K562 (cell line): Measurements from ENCODE around the gene DNAJC8. TPM values are rescaled to one million over a fixed set of nuclear protein-coding genes. Genes with fewer than 3 reads are reported as not detected.

Experiments used
- ATAC-seq: fragments of 200-7000 bp; cut with Tn5 transposase; 3 replicates; pipeline ENCODE4 v1.9.1; 2020; ENCODE audit warnings: moderate library complexity
- BruUV-seq: library from RNA; stranded (reverse); fragments of 400-500 nt; replicated peaks from 2 replicates; lab custom pipeline; 2021; lab: Mats Ljungman, UMichigan
- CTCF ChIA-PET: fragments of 300-600 bp; formaldehyde crosslinking; extraction: SDS; loops from one replicate; lab custom pipeline; 2021; ENCODE audit warnings: low intra/inter-chr PET ratio; lab: Yijun Ruan, JAX
- POLR2A ChIA-PET: fragments of 300-600, 350-650 bp; sonication (Branson Sonifier 250); formaldehyde crosslinking; extraction: SDS; loops from one replicate; lab custom pipeline; 2021; ENCODE audit warnings: antibody characterized with exemption, inconsistent platforms; lab: Yijun Ruan, JAX
- DNase-seq, 4 experiments: peaks; one replicate each; pipeline versions ENCODE4 v3.0.0 to v3.0.0-alpha.2; 2011 to 2018; ENCODE audit warnings: low spot score in 3 of 4, mixed read lengths in 3 of 4; ENCODE audit errors: extremely low read depth in 1 of 4
- FAIRE-seq: peaks from 2 replicates; lab custom pipeline; 2011; peaks lifted over from hg19 to GRCh38; lab: Jason Lieb, UNC
- H2AFZ ChIP-seq: 2 replicates; pipeline ENCODE4 v1.6.0; 2011; ENCODE audit warnings: low read depth, low read length, control low read depth, inconsistent platforms
- H3K27ac ChIP-seq: fragments of 200-600 bp; 3 replicates; pipeline ENCODE4 v1.8.0; 2011; ENCODE audit warnings: low read depth, mild to moderate bottlenecking, control low read depth, inconsistent platforms, low read length, moderate library complexity, mixed read lengths; ENCODE audit errors: extremely low read depth
- H3K27me3 ChIP-seq, 2 experiments: fragments of 300-600 bp in 1 of 2; 2 replicates in 1 of 2; 3 replicates in 1 of 2; pipeline versions ENCODE4 v1.6.0 to v1.8.0; 2011; ENCODE audit warnings: inconsistent platforms in 2 of 2, low read length in 2 of 2, mild to moderate bottlenecking in 1 of 2, mixed read lengths in 1 of 2, moderate library complexity in 1 of 2; ENCODE audit not compliant: control insufficient read depth in 2 of 2, insufficient read depth in 2 of 2
- H3K36me3 ChIP-seq: fragments of 300-600 bp; 3 replicates; pipeline ENCODE4 v1.8.0; 2011; ENCODE audit warnings: mild to moderate bottlenecking, low read length, inconsistent platforms; ENCODE audit not compliant: control insufficient read depth, insufficient read depth
- H3K4me1 ChIP-seq, 2 experiments: fragments of 200-600 bp in 1 of 2; replicated peaks in 1 of 2; 2 replicates in 1 of 2; 3 replicates in 1 of 2; pipeline versions ENCODE4 v1.5.1 to v1.8.0; 2011; ENCODE audit warnings: inconsistent platforms in 2 of 2, low read length in 2 of 2, mild to moderate bottlenecking in 1 of 2, mixed read lengths in 1 of 2, moderate library complexity in 1 of 2; ENCODE audit not compliant: control insufficient read depth in 2 of 2, insufficient read depth in 2 of 2
- H3K4me2 ChIP-seq: 2 replicates; pipeline ENCODE4 v1.6.1; 2011; ENCODE audit warnings: low read length, control low read depth, inconsistent platforms, mixed read lengths; ENCODE audit not compliant: insufficient read depth
- H3K4me3 ChIP-seq: fragments of 200-600 bp; sonication (generic), shearing (Covaris generic); 2 replicates; pipeline ENCODE4 v1.5.1; 2016; ENCODE audit warnings: control low read depth, inconsistent platforms
- H3K79me2 ChIP-seq: fragments of 200-600 bp; 3 replicates; pipeline ENCODE4 v1.8.0; 2011; ENCODE audit warnings: low read length, inconsistent platforms; ENCODE audit not compliant: control insufficient read depth, insufficient read depth
- H3K9ac ChIP-seq, 2 experiments: 2 replicates each; pipeline versions ENCODE4 v1.6.0 to v1.6.1; 2011; ENCODE audit warnings: low read depth in 2 of 2, low read length in 2 of 2, control low read depth in 1 of 2, inconsistent platforms in 1 of 2, mild to moderate bottlenecking in 1 of 2, mixed read lengths in 1 of 2; ENCODE audit not compliant: insufficient read depth in 1 of 2
- H3K9me1 ChIP-seq: one replicate; pipeline ENCODE4 v1.6.0; 2011; ENCODE audit warnings: inconsistent platforms, mild to moderate bottlenecking, low read length, moderate library complexity; ENCODE audit not compliant: control insufficient read depth, insufficient read depth
- H3K9me3 ChIP-seq: replicated peaks from 2 replicates; pipeline ENCODE4 v1.5.1; 2011; ENCODE audit warnings: low read depth, low read length, inconsistent platforms; ENCODE audit not compliant: control insufficient read depth, insufficient read depth
- H4K20me1 ChIP-seq: replicated peaks from 2 replicates; pipeline ENCODE4 v1.6.1; 2011; ENCODE audit warnings: low read length, inconsistent platforms, mixed read lengths; ENCODE audit not compliant: control insufficient read depth, insufficient read depth
- ATF1 ChIP-seq, 2 experiments: fragments of 450-650 bp in 1 of 2; IDR thresholded peaks; 2 replicates each; pipeline ENCODE4 v1.6.1; 2016; ENCODE audit warnings: missing compliant biosample characterization in 1 of 2, missing genetic modification characterization in 1 of 2
- ATF4 ChIP-seq: fragments of 450-650 bp; formaldehyde crosslinking; IDR thresholded peaks from 2 replicates; pipeline ENCODE4 v1.4.0; 2022; ENCODE audit warnings: mild to moderate bottlenecking, moderate library complexity
- CREM ChIP-seq: IDR thresholded peaks from 2 replicates; pipeline ENCODE4 v1.6.1; 2014; ENCODE audit warnings: antibody characterized with exemption, low read depth
- ESRRA ChIP-seq: fragments of 450-650 bp; IDR thresholded peaks from 2 replicates; pipeline ENCODE4 v1.6.1; 2014; ENCODE audit warnings: low read depth, mild to moderate bottlenecking, moderate library complexity, borderline replicate concordance
- ETV5 ChIP-seq: sonication (generic); formaldehyde crosslinking; IDR thresholded peaks from 2 replicates; pipeline ENCODE4 v1.4.0; 2020; ENCODE audit warnings: low read depth, mild to moderate bottlenecking, missing genetic modification reagents
- HDAC1 ChIP-seq, 2 experiments: fragments of 450-650 bp; IDR thresholded peaks; 2 replicates each; pipeline ENCODE4 v1.6.1; 2016 to 2017; ENCODE audit warnings: inconsistent platforms in 1 of 2, mild to moderate bottlenecking in 1 of 2, moderate library complexity in 1 of 2
- HIVEP1 ChIP-seq: fragments of 250-450 bp; sonication (Bioruptor Pico); IDR thresholded peaks from 2 replicates; pipeline ENCODE4 v1.4.0; 2020; ENCODE audit warnings: mild to moderate bottlenecking
- HNRNPH1 ChIP-seq: fragments of 200-400 bp; formaldehyde crosslinking; optimal IDR thresholded peaks from 2 replicates; pipeline ENCODE3; 2017; ENCODE audit warnings: low read depth, mild to moderate bottlenecking, low read length, moderate library complexity
- HNRNPK ChIP-seq: fragments of 200-400 bp; formaldehyde crosslinking; IDR thresholded peaks from one replicate; pipeline ENCODE4 v1.6.1; 2018; ENCODE audit warnings: mild to moderate bottlenecking, low read depth, low read length; ENCODE audit not compliant: poor library complexity, severe bottlenecking
- MECOM ChIP-seq: fragments of 250-450 bp; sonication (Bioruptor Pico); IDR thresholded peaks from 2 replicates; pipeline ENCODE4 v1.8.0; 2022; ENCODE audit warnings: inconsistent platforms
- RREB1 ChIP-seq: fragments of 250-450 bp; sonication (Bioruptor Pico); IDR thresholded peaks from 2 replicates; pipeline ENCODE4 v1.4.0; 2020
- SMARCA5 ChIP-seq: fragments of 450-650 bp; IDR thresholded peaks from 2 replicates; pipeline ENCODE4 v1.6.1; 2016
- ZC3H4 ChIP-seq: sonication (generic); formaldehyde crosslinking; IDR thresholded peaks from 2 replicates; pipeline ENCODE4 v1.9.0; 2021; ENCODE audit warnings: missing genetic modification reagents, borderline replicate concordance
- ZNF507 ChIP-seq: conservative IDR thresholded peaks from 2 replicates; pipeline ENCODE4 v1.6.1; 2017; ENCODE audit warnings: missing genetic modification characterization, missing compliant biosample characterization
- ZNF583 ChIP-seq: fragments of 250-450 bp; sonication (Bioruptor Pico); IDR thresholded peaks from 2 replicates; pipeline ENCODE4 v1.4.0; 2020
- ZNF76 ChIP-seq: fragments of 250-450 bp; sonication (Bioruptor Pico); IDR thresholded peaks from 2 replicates; pipeline ENCODE4 v1.4.0; 2020; ENCODE audit warnings: mild to moderate bottlenecking, moderate library complexity, borderline replicate concordance
- WGBS: fragments of 100-300 bp; shearing (Covaris generic); methylation state at CpG from one replicate; pipeline ENCODE4 v1.1.6; 2016; ENCODE audit warnings: low coverage, mixed read lengths; ENCODE audit not compliant: insufficient coverage; ENCODE audit errors: missing lambda C conversion rate; 5-methylcytosine and 5-hydroxymethylcytosine counted together
- in situ Hi-C: fragments of 300-500 bp; cut with MboI; formaldehyde crosslinking; loops from 4 replicates; pipeline ENCODE4 v1.15.0; 2018; ENCODE audit warnings: inconsistent platforms, mixed read lengths
- intact Hi-C: fragments of 100-400 bp; cut with micrococcal nuclease; formaldehyde crosslinking; loops from 2 replicates; pipeline ENCODE4 v1.14.2; 2022
- polyA plus RNA-seq, 8 experiments: library from polyadenylated mRNA; depleted of rRNA in 4 of 8; stranded (reverse) in 5 of 8; unstranded in 3 of 8; fragments of >200 nt; fragmentation: Nextera tagmentation in 2 of 8; fragmentation: Illumina TruSeq in 1 of 8; extraction: Ambion mirVana in 2 of 8; extraction: Trizol in 1 of 8; gene quantifications; 2 replicates each; pipeline versions ENCODE4 v1.2.1 to v1.2.3, GENCODE V29; 2011 to 2014; ENCODE audit warnings: inconsistent platforms in 1 of 8, missing spikeins in 1 of 8
- total RNA-seq, 7 experiments: library from RNA; depleted of rRNA in 6 of 7; stranded (reverse); fragments of >200 nt in 6 of 7; fragmentation: Illumina TruSeq in 2 of 7; extraction: Trizol in 2 of 7; gene quantifications; 2 replicates each; pipeline versions ENCODE4 v1.2.1 to v1.2.3, GENCODE V29; 2011 to 2021; ENCODE audit warnings: low replicate concordance in 1 of 7

DNAJC8 gene
- total and polyA plus RNA-seq, 9 of the 15 experiments (the other 6 are each of a cell fraction or from before 2014, with no cell fraction given), result 143 to 508 (median 209) TPM

GRCh38 chr1:28258628-28259251, 25.9 kb upstream of the DNAJC8 start:
- peak overlapping the region; percentile 14 for H3K4me3 ChIP-seq
- peaks cover 45 to 60% of the 10 kb centered on the region in 2 experiments for H3K4me1 ChIP-seq
- BruUV-seq, result TSS peak; percentile 98
- peak in 3 of 4 experiments; percentile 13 to 49 (median 40) for DNase-seq
- intact Hi-C loops, result loop anchor here (1.0 kb wide), 1 partner anchor 9 kb away; no protein-coding TSS in a partner anchor
- peak; percentile 3; the same call in 2 of the 3 replicates for ATAC-seq
- FAIRE-seq, result no peak
- H4K20me1 ChIP-seq, result peaks cover 27% of the 10 kb centered on the region
- H3K4me2 ChIP-seq, result peak overlapping the region; percentile 88
- ChIA-PET POLR2A (interaction anchor here (0.7 to 22.0 kb wide), 17 partner anchors 8 to 889 kb away, joined by 3 to 547 read pairs (median 4); partner anchors contain the start of genes ATP5IF1, MED18, PHACTR4 and RNU11), CTCF (no interaction called here)
- H2AFZ ChIP-seq, result peak overlapping the region; percentile 94
- 2% methylated on average over 12 of the region's 12 CpGs for WGBS
- peaks cover 8% of the 10 kb centered on the region; the same call in 2 of the 3 replicates for H3K36me3 ChIP-seq
- H3K27me3 ChIP-seq, result no peaks in the 10 kb centered on the region
- no peaks in the 10 kb centered on the region for H3K9me3 ChIP-seq
- H3K79me2 ChIP-seq, result peaks cover 44% of the 10 kb centered on the region
- H3K27ac ChIP-seq, result peak overlapping the region; percentile 90
- H3K9ac ChIP-seq, result peak overlapping the region; percentile 81 to 83; a peak in 3 of 4 replicates
- no peaks in the 10 kb centered on the region for H3K9me1 ChIP-seq
- in situ Hi-C loops, result no loop called here
- TF ChIP-seq ATF1 (CRISPR knock-in tag; IDR thresholded peaks at IDR 0.05) (no peak; the same call in 1 of the 2 replicates), ATF1 (tag; IDR thresholded peaks at IDR 0.05) (peak; percentile 88), ATF4 (CRISPR knock-in tag) (no peak), HNRNPK (no peak), ZNF583 (CRISPR knock-in tag) (peak; percentile 12; the same call in 1 of the 2 replicates), HIVEP1 (CRISPR knock-in tag) (peak; percentile 62; the same call in 1 of the 2 replicates), SMARCA5 (peak; percentile 46; the same call in 1 of the 2 replicates), ESRRA (no peak), HDAC1 (IDR thresholded peaks at IDR 0.05) (no peak), CREM (no peak), ZNF507 (no peak), MECOM (CRISPR knock-in tag) (0 out of 2 replicates have a peak, but pooled peaks have one; percentile 46), RREB1 (CRISPR knock-in tag) (0 out of 2 replicates have a peak, but pooled peaks have one; percentile 30), ETV5 (CRISPR knock-in tag) (no peak), ZNF76 (CRISPR knock-in tag) (no peak), HNRNPH1 (no peak), ZC3H4 (CRISPR knock-in tag) (peak; percentile 91)
